Measurements from ENCODE around the gene BTBD2.
A peak's percentile ranks its signal among the peaks of the same experiment; 100 is the strongest.

Gene BTBD2

GRCh38 chr19:2050349-2050990, 35.0 kb upstream of the BTBD2 start:
- peak; percentile 41 for DNase-seq

- peak; percentile 64 for DNase-seq
Measured at GRCh38 chr19:2049741-2050348, 34.3 kb upstream of the BTBD2 start.

GRCh38 chr19:2048959-2049740, 33.6 kb upstream of the BTBD2 start:
- DNase-seq = peak; percentile 51

GRCh38 chr19:2048104-2048958, 32.8 kb upstream of the BTBD2 start:
- peak; percentile 81 for DNase-seq

- peak; percentile 54 for DNase-seq
Measured at GRCh38 chr19:2047449-2048103, 32.1 kb upstream of the BTBD2 start.

- DNase-seq = no peak
Measured at GRCh38 chr19:2047076-2047448, 31.5 kb upstream of the BTBD2 start.

- DNase-seq = no peak
Measured at GRCh38 chr19:2046046-2046907, 30.8 kb upstream of the BTBD2 start.

- no peak for DNase-seq
Measured at GRCh38 chr19:2045501-2046045, 30.1 kb upstream of the BTBD2 start.

GRCh38 chr19:2044709-2045500, 29.4 kb upstream of the BTBD2 start:
- DNase-seq = no peak

- DNase-seq = peak; percentile 27
Measured at GRCh38 chr19:2043961-2044708, 28.6 kb upstream of the BTBD2 start.

GRCh38 chr19:2043251-2043641, 27.7 kb upstream of the BTBD2 start:
- no peak for DNase-seq

GRCh38 chr19:2042485-2043250, 27.2 kb upstream of the BTBD2 start:
- peak; percentile 18 for DNase-seq

GRCh38 chr19:2041683-2042484, 26.4 kb upstream of the BTBD2 start:
- peak; percentile 97 for DNase-seq

GRCh38 chr19:2041433-2041682, 25.8 kb upstream of the BTBD2 start:
- no peak for DNase-seq

GRCh38 chr19:2040647-2041432, 25.3 kb upstream of the BTBD2 start:
- no peak for DNase-seq

GRCh38 chr19:2039959-2040646, 24.6 kb upstream of the BTBD2 start:
- no peak for DNase-seq
